Effector memory CD4-positive, alpha-beta T cell (primary cell): ENCODE measurements around the gene TTC39A.

Experiments used
- DNase-seq, 3 donors: peaks; one replicate each; pipeline ENCODE4 v3.0.0-alpha.2; 2020
- H3K27ac ChIP-seq: 2 replicates; pipeline ENCODE4 v1.7.0; 2013; ENCODE audit warnings: mild to moderate bottlenecking, low read length, moderate library complexity; ENCODE audit not compliant: insufficient read depth, poor library complexity, severe bottlenecking
- H3K27me3 ChIP-seq: replicated peaks from 2 replicates; pipeline ENCODE4 v1.7.0; 2013; ENCODE audit warnings: mild to moderate bottlenecking, low read length; ENCODE audit not compliant: insufficient read depth, control insufficient read depth, poor library complexity, severe bottlenecking
- H3K36me3 ChIP-seq: 2 replicates; pipeline ENCODE4 v1.7.0; 2013; ENCODE audit warnings: mild to moderate bottlenecking, low read length, moderate library complexity; ENCODE audit not compliant: control insufficient read depth, insufficient read depth
- H3K4me1 ChIP-seq: 2 replicates; pipeline ENCODE4 v1.7.0; 2013; ENCODE audit warnings: low read length, mild to moderate bottlenecking; ENCODE audit not compliant: control insufficient read depth, insufficient read depth, poor library complexity, severe bottlenecking
- H3K4me3 ChIP-seq: 2 replicates; pipeline ENCODE4 v1.7.0; 2013; ENCODE audit warnings: low read length, low read depth, mild to moderate bottlenecking; ENCODE audit not compliant: insufficient read depth, poor library complexity, severe bottlenecking
- H3K9me3 ChIP-seq: 2 replicates; pipeline ENCODE4 v1.7.0; 2013; ENCODE audit warnings: mild to moderate bottlenecking, low read length, moderate library complexity; ENCODE audit not compliant: control insufficient read depth

TTC39A gene

GRCh38 chr1:51308636-51309035 is 21.7 kb downstream of the TTC39A start:
- no peak overlapping the region for H3K27ac ChIP-seq
- H3K4me1 ChIP-seq: no peaks in the 10 kb centered on the region
- no peaks in the 10 kb centered on the region for H3K9me3 ChIP-seq
- no peaks in the 10 kb centered on the region for H3K36me3 ChIP-seq
- no peak for DNase-seq
- no peaks in the 10 kb centered on the region for H3K27me3 ChIP-seq
- H3K4me3 ChIP-seq: no peak overlapping the region

GRCh38 chr1:51306950-51307349 is 23.4 kb downstream of the TTC39A start:
- no peaks in the 10 kb centered on the region for H3K9me3 ChIP-seq
- DNase-seq: no peak
- no peaks in the 10 kb centered on the region for H3K4me1 ChIP-seq
- H3K27me3 ChIP-seq: no peaks in the 10 kb centered on the region
- H3K27ac ChIP-seq: no peak overlapping the region
- no peaks in the 10 kb centered on the region for H3K36me3 ChIP-seq
- no peak overlapping the region for H3K4me3 ChIP-seq

DNA sequence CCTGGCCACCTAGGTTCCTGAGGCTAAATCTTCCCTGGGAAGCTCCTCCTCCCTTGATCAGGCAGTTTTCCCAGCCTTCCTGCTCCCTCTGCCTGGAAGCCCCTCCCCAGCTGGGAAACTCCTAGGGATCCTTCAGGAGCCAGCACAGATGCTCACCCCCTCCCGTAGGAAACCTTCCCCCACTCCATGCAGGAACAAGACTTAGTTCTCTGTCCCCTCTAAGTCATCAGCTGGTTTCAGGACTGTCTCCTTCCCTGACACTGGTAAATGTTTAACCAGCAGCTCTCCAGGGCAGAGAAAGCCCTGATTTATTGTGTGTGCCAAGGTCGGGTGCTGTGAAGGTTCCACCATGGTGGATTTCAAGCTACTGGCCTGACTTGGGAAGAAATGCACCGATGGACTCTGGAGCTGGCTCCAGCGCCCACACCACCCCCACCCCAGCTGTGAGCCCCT is 25.0 kb downstream of the TTC39A start:
- Histone ChIP-seq H3K27me3 (no peaks in the 10 kb centered on the region), H3K9me3 (no peaks in the 10 kb centered on the region), H3K36me3 (no peaks in the 10 kb centered on the region), H3K4me3 (no peak overlapping the region), H3K27ac (no peak overlapping the region), H3K4me1 (no peaks in the 10 kb centered on the region)
- DNase-seq: no peak

- H3K4me1 ChIP-seq: no peaks in the 10 kb centered on the region
- no peak for DNase-seq
- H3K4me3 ChIP-seq: no peak overlapping the region
- no peak overlapping the region for H3K27ac ChIP-seq
- no peaks in the 10 kb centered on the region for H3K27me3 ChIP-seq
- no peaks in the 10 kb centered on the region for H3K9me3 ChIP-seq
- H3K36me3 ChIP-seq: no peaks in the 10 kb centered on the region
Measured at GRCh38 chr1:51304360-51304759, 26.0 kb downstream of the TTC39A start.

- no peaks in the 10 kb centered on the region for H3K9me3 ChIP-seq
- no peaks in the 10 kb centered on the region for H3K27me3 ChIP-seq
- H3K36me3 ChIP-seq: no peaks in the 10 kb centered on the region
- no peak for DNase-seq
- H3K4me3 ChIP-seq: no peak overlapping the region
- no peaks in the 10 kb centered on the region for H3K4me1 ChIP-seq
- no peak overlapping the region for H3K27ac ChIP-seq
Measured at GRCh38 chr1:51303751-51304251, 26.6 kb downstream of the TTC39A start.

- no peak overlapping the region for H3K27ac ChIP-seq
- no peak overlapping the region for H3K4me3 ChIP-seq
- H3K27me3 ChIP-seq: no peaks in the 10 kb centered on the region
- DNase-seq: no peak
- H3K9me3 ChIP-seq: no peaks in the 10 kb centered on the region
- H3K4me1 ChIP-seq: no peaks in the 10 kb centered on the region
- no peaks in the 10 kb centered on the region for H3K36me3 ChIP-seq
Measured at GRCh38 chr1:51303315-51303714, 27.0 kb downstream of the TTC39A start.

DNA sequence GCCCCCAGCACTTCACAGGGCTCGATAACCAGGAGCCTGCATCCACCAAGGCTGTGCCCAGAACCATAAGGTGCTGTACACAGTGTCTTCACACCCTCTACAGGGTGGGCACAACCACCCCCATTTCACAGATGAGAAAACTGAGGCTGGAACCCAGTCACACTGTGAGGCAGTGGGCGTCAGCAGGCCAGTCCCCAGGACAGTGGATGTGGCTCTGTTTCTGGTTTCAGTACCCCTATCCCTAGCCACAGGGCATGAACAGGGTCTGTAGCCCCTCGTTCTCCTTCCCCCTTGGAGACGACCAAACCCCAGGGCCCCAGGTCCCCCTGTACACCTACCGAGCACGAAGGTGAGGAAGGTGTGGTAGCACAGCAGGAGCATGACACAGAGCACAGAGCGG is 27.6 kb downstream of the TTC39A start:
- Histone ChIP-seq H3K27me3 (no peaks in the 10 kb centered on the region), H3K36me3 (no peaks in the 10 kb centered on the region), H3K4me1 (no peaks in the 10 kb centered on the region), H3K9me3 (no peaks in the 10 kb centered on the region), H3K27ac (no peak overlapping the region), H3K4me3 (no peak overlapping the region)
- no peak for DNase-seq

DNA sequence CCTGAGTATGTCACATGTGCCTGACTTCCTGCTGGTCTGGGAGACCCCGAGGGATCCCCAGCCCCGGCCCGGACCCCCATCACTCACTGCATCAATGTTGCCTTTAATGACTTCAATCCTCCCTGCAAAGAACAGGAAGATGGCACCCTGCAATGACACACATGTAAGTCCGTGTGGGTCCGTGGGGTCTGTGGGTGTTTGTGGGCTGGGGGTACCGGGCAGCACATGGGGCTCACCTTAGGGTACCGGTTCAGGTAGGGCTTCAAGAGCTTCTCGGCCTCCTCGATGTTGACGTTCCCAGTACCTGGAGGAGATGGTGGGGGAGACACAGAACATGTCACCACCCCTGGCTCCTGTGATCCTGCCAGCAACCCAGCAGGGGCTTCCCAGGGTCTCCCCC is 28.1 kb downstream of the TTC39A start:
- no peaks in the 10 kb centered on the region for H3K36me3 ChIP-seq
- DNase-seq: no peak
- H3K9me3 ChIP-seq: no peaks in the 10 kb centered on the region
- no peaks in the 10 kb centered on the region for H3K27me3 ChIP-seq
- no peak overlapping the region for H3K4me3 ChIP-seq
- no peaks in the 10 kb centered on the region for H3K4me1 ChIP-seq
- H3K27ac ChIP-seq: no peak overlapping the region

DNA sequence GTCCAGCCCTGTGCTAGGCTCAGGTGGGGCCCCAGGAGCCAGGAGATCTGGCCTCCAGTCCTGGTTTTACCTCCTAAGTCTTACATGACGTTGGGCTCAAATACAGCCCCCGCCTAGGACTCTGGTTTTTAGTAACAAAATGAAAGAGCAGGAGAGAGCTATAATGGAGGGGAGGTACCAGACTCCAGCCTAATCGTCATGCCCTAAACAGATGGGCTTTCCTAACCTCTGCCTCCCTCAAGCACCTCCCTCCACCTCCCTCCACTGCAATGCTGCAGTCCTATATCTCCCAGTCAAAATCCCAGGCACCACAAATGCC is 28.6 kb downstream of the TTC39A start:
- DNase-seq: no peak
- Histone ChIP-seq H3K27me3 (no peaks in the 10 kb centered on the region), H3K4me3 (no peak overlapping the region), H3K27ac (no peak overlapping the region), H3K4me1 (no peaks in the 10 kb centered on the region), H3K9me3 (no peaks in the 10 kb centered on the region), H3K36me3 (no peaks in the 10 kb centered on the region)

- Histone ChIP-seq H3K27me3 (no peaks in the 10 kb centered on the region), H3K9me3 (no peaks in the 10 kb centered on the region), H3K4me1 (peaks cover 3% of the 10 kb centered on the region), H3K27ac (no peak overlapping the region), H3K36me3 (no peaks in the 10 kb centered on the region), H3K4me3 (no peak overlapping the region)
- no peak for DNase-seq
Measured at GRCh38 chr1:51301152-51301843, 29.1 kb downstream of the TTC39A start.
